AG04450 (cell line): ENCODE data around the gene MACO1. TPM values are rescaled to one million over a fixed set of nuclear protein-coding genes. Genes with fewer than 3 reads are reported as not detected.
"Not testable (repeated sequence)": the region's sequence is repeated elsewhere in the genome, so short reads cannot be mapped to it uniquely, and the experiment has no call there.

Experiments used
- CTCF ChIA-PET: fragments of 300-600, 350-600 bp; formaldehyde crosslinking; extraction: SDS; loops from one replicate; lab custom pipeline; 2022; ENCODE audit warnings: antibody characterized with exemption, inconsistent platforms; lab: Charles Lee
- POLR2A ChIA-PET: fragments of 350-600 bp; formaldehyde crosslinking; extraction: SDS; loops from one replicate; lab custom pipeline; 2021; ENCODE audit warnings: antibody characterized with exemption, inconsistent platforms; lab: Yijun Ruan, JAX
- DNase-seq: peaks from one replicate; pipeline ENCODE4 v3.0.0-alpha.2; 2011; ENCODE audit warnings: low read depth, low spot score
- H3K27ac ChIP-seq: one replicate; pipeline ENCODE4 v1.5.1; 2012; ENCODE audit warnings: low read depth, low read length, control low read depth
- H3K27me3 ChIP-seq: one replicate; pipeline ENCODE4 v1.6.0; 2012; ENCODE audit warnings: low read length; ENCODE audit not compliant: control insufficient read depth, insufficient read depth
- H3K4me3 ChIP-seq: 2 replicates; pipeline ENCODE4 v1.5.1; 2011; ENCODE audit warnings: mild to moderate bottlenecking, low read depth, low read length, control low read depth
- H3K9me3 ChIP-seq: 2 replicates; pipeline ENCODE4 v1.5.1; 2012; ENCODE audit warnings: low read length; ENCODE audit not compliant: control insufficient read depth, insufficient read depth
- polyA plus RNA-seq: library from polyadenylated mRNA; depleted of rRNA; stranded (reverse); fragments of >200 nt; gene quantifications from 2 replicates; pipeline ENCODE4 v1.2.3, GENCODE V29; 2011
- TF ChIP-seq, protein P1 (sequence below): IDR thresholded peaks from 2 replicates; pipeline ENCODE4 v1.5.1; 2011; ENCODE audit warnings: low read depth, low read length, control low read depth, inconsistent platforms

MACO1 gene
- polyA plus RNA-seq, 1 experiment, result 16.7 TPM

DNA sequence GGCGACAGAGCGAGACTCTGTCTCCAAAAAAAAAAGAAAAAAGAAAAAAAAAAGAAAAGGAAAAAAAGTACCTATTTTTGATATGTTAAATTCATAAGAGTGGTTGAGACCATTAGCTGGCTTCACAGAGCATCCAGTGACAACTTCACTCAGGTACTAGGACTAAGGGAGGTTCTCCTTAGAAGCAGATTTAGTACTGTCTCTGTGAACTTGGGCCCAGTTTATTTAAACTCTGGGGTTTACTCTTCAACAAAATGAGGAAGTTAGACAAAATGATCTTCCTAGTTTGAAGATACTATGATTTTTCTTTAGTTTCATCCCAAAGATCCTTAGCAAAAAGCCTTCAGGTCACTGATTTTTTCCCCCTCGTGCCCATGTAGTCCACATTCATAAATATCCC lies 21.2 kb downstream of the MACO1 start:
- H3K27me3 ChIP-seq, result no peaks in the 10 kb centered on the region
- no peak overlapping the region for H3K27ac ChIP-seq
- no peak overlapping the region for H3K4me3 ChIP-seq
- ChIA-PET POLR2A (no interaction called here), CTCF (no interaction called here)
- DNase-seq, result no peak
- no peaks in the 10 kb centered on the region for H3K9me3 ChIP-seq
- TF ChIP-seq, protein P1, sequence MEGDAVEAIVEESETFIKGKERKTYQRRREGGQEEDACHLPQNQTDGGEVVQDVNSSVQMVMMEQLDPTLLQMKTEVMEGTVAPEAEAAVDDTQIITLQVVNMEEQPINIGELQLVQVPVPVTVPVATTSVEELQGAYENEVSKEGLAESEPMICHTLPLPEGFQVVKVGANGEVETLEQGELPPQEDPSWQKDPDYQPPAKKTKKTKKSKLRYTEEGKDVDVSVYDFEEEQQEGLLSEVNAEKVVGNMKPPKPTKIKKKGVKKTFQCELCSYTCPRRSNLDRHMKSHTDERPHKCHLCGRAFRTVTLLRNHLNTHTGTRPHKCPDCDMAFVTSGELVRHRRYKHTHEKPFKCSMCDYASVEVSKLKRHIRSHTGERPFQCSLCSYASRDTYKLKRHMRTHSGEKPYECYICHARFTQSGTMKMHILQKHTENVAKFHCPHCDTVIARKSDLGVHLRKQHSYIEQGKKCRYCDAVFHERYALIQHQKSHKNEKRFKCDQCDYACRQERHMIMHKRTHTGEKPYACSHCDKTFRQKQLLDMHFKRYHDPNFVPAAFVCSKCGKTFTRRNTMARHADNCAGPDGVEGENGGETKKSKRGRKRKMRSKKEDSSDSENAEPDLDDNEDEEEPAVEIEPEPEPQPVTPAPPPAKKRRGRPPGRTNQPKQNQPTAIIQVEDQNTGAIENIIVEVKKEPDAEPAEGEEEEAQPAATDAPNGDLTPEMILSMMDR, result no peak

DNA sequence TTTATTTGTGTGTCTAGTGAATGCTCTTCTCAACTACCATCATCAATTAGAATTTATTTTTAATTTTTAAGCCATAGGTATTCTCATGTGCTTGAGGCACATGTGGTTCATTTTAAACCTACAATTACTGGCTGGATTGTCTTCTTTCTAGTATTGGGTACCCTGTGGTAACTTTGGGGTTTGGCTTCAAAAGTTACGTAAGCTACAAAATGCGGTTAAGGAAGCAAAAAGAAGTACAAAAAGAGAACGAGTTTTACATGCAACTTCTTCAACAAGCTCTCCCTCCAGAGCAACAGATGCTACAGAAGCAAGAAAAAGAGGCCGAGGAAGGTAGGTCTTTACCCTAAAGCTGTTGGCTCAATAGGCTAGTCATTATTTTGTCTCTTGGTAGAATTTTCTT lies 25.8 kb downstream of the MACO1 start:
- Histone ChIP-seq H3K27me3 (no peaks in the 10 kb centered on the region), H3K9me3 (no peaks in the 10 kb centered on the region), H3K27ac (no peak overlapping the region), H3K4me3 (no peak overlapping the region)
- POLR2A ChIA-PET, result interaction anchor here (0.5 kb wide), 1 partner anchor 13 kb away, joined by 3 read pairs; no protein-coding TSS in a partner anchor
- CTCF ChIA-PET, result interaction anchor here (1.0 kb wide), 1 partner anchor 31 kb away, joined by 3 read pairs; no protein-coding TSS in a partner anchor
- TF ChIP-seq, protein P1, result no peak
- DNase-seq, result no peak

DNA sequence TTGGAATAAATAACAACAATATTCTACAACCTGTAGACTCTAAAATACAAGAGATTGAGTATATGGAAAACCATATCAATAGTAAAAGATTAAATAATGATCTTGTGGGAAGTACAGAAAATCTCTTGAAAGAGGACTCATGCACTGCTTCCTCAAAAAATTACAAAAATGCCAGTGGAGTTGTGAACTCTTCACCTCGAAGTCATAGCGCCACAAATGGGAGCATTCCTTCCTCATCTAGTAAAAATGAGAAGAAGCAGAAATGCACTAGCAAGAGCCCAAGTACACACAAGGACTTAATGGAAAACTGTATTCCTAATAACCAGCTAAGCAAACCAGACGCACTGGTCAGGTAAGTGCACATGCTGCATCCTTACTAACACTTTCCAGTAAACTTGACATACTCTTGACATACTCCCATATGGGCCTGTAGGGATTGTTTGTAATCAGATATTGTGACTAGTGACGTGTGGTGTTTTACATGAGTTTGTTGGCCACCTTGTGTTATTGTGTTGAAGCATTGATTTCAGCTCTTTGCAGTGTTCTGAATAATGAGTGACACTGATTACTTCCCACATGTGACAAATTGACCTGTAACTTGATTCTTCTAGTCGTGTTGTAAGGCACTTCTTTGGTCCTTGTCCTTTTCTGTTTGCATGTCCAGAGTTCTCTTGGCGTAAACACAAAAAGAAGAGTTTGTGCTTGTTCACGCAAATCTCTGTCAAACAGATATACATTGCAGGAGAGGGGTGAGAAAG lies 28.0 kb downstream of the MACO1 start:
- Histone ChIP-seq H3K9me3 (no peaks in the 10 kb centered on the region), H3K4me3 (no peak overlapping the region), H3K27me3 (no peaks in the 10 kb centered on the region), H3K27ac (no peak overlapping the region)
- DNase-seq, result no peak
- TF ChIP-seq, protein P1, result no peak
- CTCF ChIA-PET, result no interaction called here
- POLR2A ChIA-PET, result no interaction called here

DNA sequence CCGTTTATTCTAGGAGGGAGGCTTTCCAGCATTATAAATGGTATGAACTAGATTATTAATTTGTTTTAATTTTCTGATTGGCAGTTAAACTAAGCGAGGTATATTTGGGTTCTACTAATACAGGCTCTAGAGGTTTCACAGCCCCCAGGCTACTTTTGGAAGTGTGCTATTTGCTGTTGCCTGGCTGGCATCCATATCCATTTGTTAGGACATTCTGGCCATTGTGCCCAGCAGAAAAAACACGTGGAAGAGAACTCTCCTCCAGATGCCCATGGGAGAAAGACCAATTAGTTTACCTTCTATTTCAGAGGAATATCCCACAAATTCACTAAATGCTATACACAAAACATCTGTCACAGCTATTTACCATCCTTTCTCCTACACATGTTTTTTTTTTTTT lies 29.3 kb downstream of the MACO1 start:
- Histone ChIP-seq H3K27ac (no peak overlapping the region), H3K27me3 (no peaks in the 10 kb centered on the region), H3K9me3 (no peaks in the 10 kb centered on the region), H3K4me3 (no peak overlapping the region)
- DNase-seq, result no peak
- TF ChIP-seq, protein P1, result no peak
- ChIA-PET CTCF (no interaction called here), POLR2A (no interaction called here)

DNA sequence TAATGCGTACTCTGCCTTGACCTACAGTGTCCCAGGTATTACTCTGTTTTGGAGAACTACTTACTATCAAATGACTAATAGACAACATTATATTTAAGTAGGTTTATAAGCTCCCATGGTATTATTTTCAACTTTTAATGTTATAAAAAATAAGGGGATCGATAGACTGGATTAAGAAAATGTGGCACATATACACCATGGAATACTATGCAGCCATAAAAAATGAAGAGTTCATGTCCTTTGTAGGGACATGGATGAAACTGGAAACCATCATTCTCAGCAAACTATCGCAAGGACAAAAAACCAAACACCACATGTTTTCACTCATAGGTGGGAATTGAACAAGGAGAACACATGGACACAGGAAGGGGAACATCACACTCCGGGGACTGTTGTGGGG lies 30.1 kb downstream of the MACO1 start:
- CTCF ChIA-PET, POLR2A ChIA-PET, H3K9me3 ChIP-seq, H3K27me3 ChIP-seq, H3K4me3 ChIP-seq, DNase-seq, H3K27ac ChIP-seq: not testable (repeated sequence)
